Germinal center (tissue), 1 donor: ENCODE measurements around the gene NOTCH4.
"Not testable (repeated sequence)": the region's sequence is repeated elsewhere in the genome, so short reads cannot be mapped to it uniquely, and the experiment has no call there.

Source experiments
- DNase-seq: peaks from one replicate; pipeline ENCODE4 v3.0.0; 2012; ENCODE audit warnings: mixed read lengths, low spot score

NOTCH4 gene

GRCh38 chr6:32218167-32218566, 5.7 kb downstream of the NOTCH4 start:
- no peak for DNase-seq

GRCh38 chr6:32216998-32217397, 6.9 kb downstream of the NOTCH4 start:
- no peak for DNase-seq

- DNase-seq: no peak
Measured at GRCh38 chr6:32216285-32216684, 7.6 kb downstream of the NOTCH4 start.

- no peak for DNase-seq
Measured at GRCh38 chr6:32215617-32216016, 8.2 kb downstream of the NOTCH4 start.

- DNase-seq: no peak
Measured at GRCh38 chr6:32214126-32214525, 9.7 kb downstream of the NOTCH4 start.

GRCh38 chr6:32213649-32214048, 10.2 kb downstream of the NOTCH4 start:
- no peak for DNase-seq

GRCh38 chr6:32212076-32212760, 11.6 kb downstream of the NOTCH4 start:
- DNase-seq: no peak

GRCh38 chr6:32211432-32211831, 12.4 kb downstream of the NOTCH4 start:
- DNase-seq: not testable (repeated sequence)

- DNase-seq: no peak
Measured at GRCh38 chr6:32210191-32210601, 13.7 kb downstream of the NOTCH4 start.

- no peak for DNase-seq
Measured at GRCh38 chr6:32208996-32209395, 14.9 kb downstream of the NOTCH4 start.

GRCh38 chr6:32204268-32204715, 19.6 kb downstream of the NOTCH4 start:
- DNase-seq: no peak

- DNase-seq: no peak
Measured at GRCh38 chr6:32203426-32204267, 20.2 kb downstream of the NOTCH4 start.

GRCh38 chr6:32202186-32202585, 21.7 kb downstream of the NOTCH4 start:
- DNase-seq: no peak

- no peak for DNase-seq
Measured at GRCh38 chr6:32200711-32201475, 23.0 kb downstream of the NOTCH4 start.

- DNase-seq: no peak
Measured at GRCh38 chr6:32198866-32199265, 25.0 kb downstream of the NOTCH4 start.

GRCh38 chr6:32198345-32198696, 25.5 kb downstream of the NOTCH4 start:
- no peak for DNase-seq

GRCh38 chr6:32196682-32197616, 26.9 kb downstream of the NOTCH4 start:
- DNase-seq: no peak

GRCh38 chr6:32195902-32196681, 27.8 kb downstream of the NOTCH4 start:
- DNase-seq: peak; percentile 72

- peak; percentile 96 for DNase-seq
Measured at GRCh38 chr6:32195652-32195901, 28.3 kb downstream of the NOTCH4 start.

GRCh38 chr6:32194825-32195651, 28.8 kb downstream of the NOTCH4 start:
- DNase-seq: no peak
